ENCODE data around the gene DCP2. TPM values are rescaled to one million over a fixed set of nuclear protein-coding genes. Genes with fewer than 3 reads are reported as not detected.

The DCP2 gene
- total RNA-seq, 4 donors from 2014 or later: 11.3 to 45.5 (median 23.0) TPM

- no peak overlapping the region for H3K4me3 ChIP-seq
- H3K4me1 ChIP-seq: no peaks in the 10 kb centered on the region
- DNase-seq (ENCODE audit: low spot score in 2 of 2): no peak
- no peak overlapping the region for H3K27ac ChIP-seq
- peaks cover 55% of the 10 kb centered on the region for H3K36me3 ChIP-seq
- no peaks in the 10 kb centered on the region for H3K27me3 ChIP-seq
- TF ChIP-seq POLR2AphosphoS5 (IDR thresholded peaks at IDR 0.05) (no peak), EP300 (IDR thresholded peaks at IDR 0.05) (no peak), CTCF (IDR thresholded peaks at IDR 0.05) (no peak), POLR2A (IDR thresholded peaks at IDR 0.05) (no peak)
- H3K9me3 ChIP-seq: no peaks in the 10 kb centered on the region
- WGBS: 81% methylated on average over 6 of the region's 9 CpGs
These were observed 62.1 kb downstream of the DCP2 start for GRCh38 chr5:113038714-113039113.

GRCh38 chr5:113039229-113039933 lies 62.8 kb downstream of the DCP2 start:
- WGBS: 86% methylated on average over 14 of the region's 14 CpGs
- TF ChIP-seq POLR2A (IDR thresholded peaks at IDR 0.05) (no peak), CTCF (IDR thresholded peaks at IDR 0.05) (no peak), EP300 (IDR thresholded peaks at IDR 0.05) (no peak), POLR2AphosphoS5 (IDR thresholded peaks at IDR 0.05) (no peak)
- H3K9me3 ChIP-seq: no peaks in the 10 kb centered on the region
- no peak for DNase-seq (ENCODE audit: low spot score in 2 of 2)
- peaks cover 51% of the 10 kb centered on the region for H3K36me3 ChIP-seq
- H3K4me1 ChIP-seq: no peaks in the 10 kb centered on the region
- H3K27ac ChIP-seq: no peak overlapping the region
- H3K4me3 ChIP-seq: no peak overlapping the region
- H3K27me3 ChIP-seq: no peaks in the 10 kb centered on the region

GRCh38 chr5:113039934-113040285 lies 63.3 kb downstream of the DCP2 start:
- no peaks in the 10 kb centered on the region for H3K27me3 ChIP-seq
- no peak overlapping the region for H3K27ac ChIP-seq
- H3K9me3 ChIP-seq: no peaks in the 10 kb centered on the region
- peaks cover 3% of the 10 kb centered on the region for H3K4me1 ChIP-seq
- no peak for DNase-seq (ENCODE audit: low spot score in 2 of 2)
- no peak overlapping the region for H3K4me3 ChIP-seq
- TF ChIP-seq POLR2AphosphoS5 (IDR thresholded peaks at IDR 0.05) (no peak), POLR2A (IDR thresholded peaks at IDR 0.05) (no peak), EP300 (IDR thresholded peaks at IDR 0.05) (no peak), CTCF (IDR thresholded peaks at IDR 0.05) (no peak)
- H3K36me3 ChIP-seq: peaks cover 47% of the 10 kb centered on the region
- 86% methylated on average over 4 of the region's 4 CpGs for WGBS

GRCh38 chr5:113040672-113041260 lies 64.2 kb downstream of the DCP2 start:
- Histone ChIP-seq H3K27me3 (no peaks in the 10 kb centered on the region), H3K4me1 (peaks cover 3% of the 10 kb centered on the region), H3K36me3 (peaks cover 40% of the 10 kb centered on the region), H3K27ac (no peak overlapping the region), H3K4me3 (no peak overlapping the region), H3K9me3 (no peaks in the 10 kb centered on the region)
- TF ChIP-seq POLR2A (IDR thresholded peaks at IDR 0.05): no peak
- TF ChIP-seq CTCF (IDR thresholded peaks at IDR 0.05): no peak
- no peak for TF ChIP-seq POLR2AphosphoS5 (IDR thresholded peaks at IDR 0.05)
- TF ChIP-seq EP300 (IDR thresholded peaks at IDR 0.05): no peak
- WGBS: 81% methylated on average over 6 of the region's 6 CpGs
- DNase-seq (ENCODE audit: low spot score in 2 of 2): no peak

GRCh38 chr5:113042491-113043243 lies 66.1 kb downstream of the DCP2 start:
- Histone ChIP-seq H3K4me1 (peaks cover 3% of the 10 kb centered on the region), H3K9me3 (no peaks in the 10 kb centered on the region), H3K4me3 (no peak overlapping the region), H3K27me3 (no peaks in the 10 kb centered on the region), H3K27ac (no peak overlapping the region), H3K36me3 (peaks cover 44% of the 10 kb centered on the region)
- 82% methylated on average over 4 of the region's 4 CpGs for WGBS
- no peak for TF ChIP-seq POLR2AphosphoS5 (IDR thresholded peaks at IDR 0.05)
- TF ChIP-seq EP300 (IDR thresholded peaks at IDR 0.05): no peak
- no peak for TF ChIP-seq POLR2A (IDR thresholded peaks at IDR 0.05)
- no peak for TF ChIP-seq CTCF (IDR thresholded peaks at IDR 0.05)
- DNase-seq (ENCODE audit: low spot score in 2 of 2): no peak

Data from suprapubic skin (tissue), 4 donors.